BLaER1 (cell line): ENCODE results near the gene MKRN2OS.
A peak's percentile ranks its signal among the peaks of the same experiment; 100 is the strongest.
"Not testable (repeated sequence)": the region's sequence is repeated elsewhere in the genome, so short reads cannot be mapped to it uniquely, and the experiment has no call there.

Source experiments
- H3K27ac ChIP-seq: shearing (Covaris generic); formaldehyde crosslinking; 2 replicates; pipeline ENCODE4 v1.8.1; 2022
- H3K27me3 ChIP-seq: shearing (Covaris generic); formaldehyde crosslinking; 2 replicates; pipeline ENCODE4 v1.8.1; 2022
- H3K36me3 ChIP-seq: shearing (Covaris generic); formaldehyde crosslinking; 2 replicates; pipeline ENCODE4 v1.8.1; 2022
- H3K4me1 ChIP-seq: shearing (Covaris generic); formaldehyde crosslinking; 2 replicates; pipeline ENCODE4 v1.8.1; 2022
- H3K4me2 ChIP-seq: shearing (Covaris generic); formaldehyde crosslinking; 2 replicates; pipeline ENCODE4 v1.8.1; 2022
- H3K4me3 ChIP-seq: shearing (Covaris generic); formaldehyde crosslinking; 2 replicates; pipeline ENCODE4 v1.8.1; 2022
- H3K9ac ChIP-seq: shearing (Covaris generic); formaldehyde crosslinking; 2 replicates; pipeline ENCODE4 v1.8.1; 2022
- H3K9me3 ChIP-seq: shearing (Covaris generic); formaldehyde crosslinking; 2 replicates; pipeline ENCODE4 v1.8.1; 2022
- H4K20me1 ChIP-seq: shearing (Covaris generic); formaldehyde crosslinking; 2 replicates; pipeline ENCODE4 v1.8.1; 2022
- Cebpa-rat ChIP-seq: shearing (Covaris generic); IDR thresholded peaks from 2 replicates; pipeline ENCODE4 v1.8.1; 2022

MKRN2OS gene

DNA sequence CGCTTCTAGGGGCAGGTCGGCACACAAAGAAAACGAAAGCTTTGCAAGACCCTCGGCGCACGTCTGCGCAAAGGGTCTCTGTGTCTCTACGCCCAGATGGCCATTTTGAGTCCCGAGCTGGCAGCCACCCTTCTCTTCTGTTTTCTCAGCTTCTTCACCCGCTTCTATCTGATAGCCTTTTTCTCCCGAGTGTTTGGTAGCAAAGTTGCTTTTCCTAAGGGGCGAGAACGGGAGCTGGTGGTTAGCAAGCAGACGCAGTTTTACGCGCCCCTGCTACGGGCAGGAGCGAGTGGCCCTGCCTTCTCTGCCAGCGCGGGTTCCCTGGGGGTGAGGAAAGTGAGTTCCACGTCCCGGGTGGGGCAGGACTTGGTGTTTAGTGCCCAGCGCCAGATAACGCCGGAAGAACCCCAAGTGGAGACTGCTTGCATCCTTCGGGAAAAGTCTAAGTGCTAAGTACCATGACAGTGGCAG lies 8.7 kb upstream of the MKRN2OS start:
- H3K4me1 ChIP-seq, result peaks cover 26% of the 10 kb centered on the region
- peak overlapping the region; percentile 81 for H3K27ac ChIP-seq
- no peak for TF ChIP-seq Cebpa-rat
- H3K4me3 ChIP-seq, result peak overlapping the region; percentile 66
- peaks cover 19% of the 10 kb centered on the region for H4K20me1 ChIP-seq
- peak overlapping the region; percentile 79 for H3K4me2 ChIP-seq
- H3K9me3 ChIP-seq, result no peaks in the 10 kb centered on the region
- H3K27me3 ChIP-seq, result peaks cover 10% of the 10 kb centered on the region; the same call in 1 of the 2 replicates
- no peaks in the 10 kb centered on the region for H3K36me3 ChIP-seq
- H3K9ac ChIP-seq, result peak overlapping the region; percentile 79

DNA sequence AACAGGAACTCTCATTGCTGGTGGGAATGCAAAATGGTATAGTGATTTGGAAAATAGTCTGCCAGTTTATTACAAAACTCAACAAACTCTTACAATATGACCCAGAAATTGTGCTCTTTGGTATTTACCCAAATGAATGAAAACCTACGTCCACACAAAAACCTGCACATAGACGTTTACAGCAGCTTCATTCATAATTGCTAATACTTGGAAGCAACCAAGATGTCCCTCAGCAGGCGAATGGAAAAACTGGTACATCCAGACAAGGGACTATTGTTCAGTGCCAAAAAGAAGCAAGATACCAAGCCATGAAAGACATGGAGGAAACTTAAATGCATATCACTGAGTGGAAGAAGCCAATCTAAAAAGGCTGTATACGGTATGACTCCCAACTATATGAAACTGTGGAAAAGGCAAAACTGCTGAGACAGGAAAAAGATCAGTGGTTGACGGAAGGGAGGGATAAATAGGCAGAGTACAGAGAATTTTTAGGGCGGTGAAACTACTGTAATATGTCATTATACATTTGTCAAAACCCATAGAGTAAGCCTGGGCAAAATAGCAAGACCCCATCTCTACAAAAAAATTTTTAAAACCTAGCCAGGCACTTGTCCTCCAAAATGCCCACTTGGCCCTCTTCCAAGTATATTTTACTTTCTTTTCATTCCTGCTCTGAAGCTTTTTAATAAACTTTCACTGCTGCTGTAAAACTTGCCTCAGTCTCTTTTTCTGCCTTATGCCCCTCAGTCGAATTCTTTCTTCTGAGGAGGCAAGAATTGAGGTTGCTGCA lies 4.9 kb upstream of the MKRN2OS start:
- no peaks in the 10 kb centered on the region for H3K4me1 ChIP-seq
- no peaks in the 10 kb centered on the region for H3K9me3 ChIP-seq
- no peaks in the 10 kb centered on the region for H4K20me1 ChIP-seq
- H3K27ac ChIP-seq, result no peak overlapping the region
- no peak for TF ChIP-seq Cebpa-rat
- H3K36me3 ChIP-seq, result no peaks in the 10 kb centered on the region
- H3K27me3 ChIP-seq, result peaks cover 10% of the 10 kb centered on the region; the same call in 1 of the 2 replicates
- H3K9ac ChIP-seq, result no peak overlapping the region
- no peak overlapping the region for H3K4me3 ChIP-seq
- no peak overlapping the region for H3K4me2 ChIP-seq

DNA sequence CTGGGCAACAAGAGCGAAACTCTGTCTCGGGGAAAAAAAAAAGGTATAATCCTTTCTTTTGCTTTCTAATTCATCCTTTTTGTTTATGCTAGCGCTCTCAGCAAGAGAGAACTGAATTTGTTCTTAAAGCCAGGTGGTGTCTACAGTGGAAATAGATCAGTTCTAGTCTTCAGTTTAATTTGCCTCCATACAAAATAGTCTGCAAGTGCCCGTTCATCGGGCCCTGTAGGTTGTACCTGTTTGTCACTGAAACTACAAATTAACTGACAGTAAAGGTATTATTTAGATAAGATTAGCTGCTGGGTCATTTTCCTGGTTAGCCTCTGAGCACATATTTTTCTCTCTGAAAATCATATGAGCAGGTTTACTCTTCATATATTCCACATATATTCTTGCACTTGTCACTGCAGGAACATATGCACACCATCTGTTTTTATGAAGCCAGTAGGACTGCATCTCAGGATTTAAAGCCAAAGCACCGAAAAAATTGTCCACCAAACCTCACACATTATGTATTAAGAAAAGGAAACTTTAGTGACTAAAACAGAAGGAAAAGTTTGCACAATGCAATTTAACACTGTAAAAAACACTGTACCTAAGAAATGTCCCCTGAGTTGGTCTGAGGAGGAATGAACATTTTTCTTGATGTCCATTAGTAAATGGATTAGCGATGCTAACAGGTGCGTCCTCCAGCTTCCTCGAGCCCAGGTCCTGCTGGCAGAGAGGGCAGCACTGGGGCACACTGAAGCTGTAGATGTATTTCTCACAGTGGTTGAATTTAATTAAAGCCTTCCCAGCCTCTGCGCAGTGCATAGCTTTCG lies 437 bp downstream of the MKRN2OS start:
- no peaks in the 10 kb centered on the region for H3K27me3 ChIP-seq
- no peak overlapping the region for H3K4me2 ChIP-seq
- no peaks in the 10 kb centered on the region for H3K4me1 ChIP-seq
- H3K9ac ChIP-seq, result no peak overlapping the region
- H3K4me3 ChIP-seq, result no peak overlapping the region
- peaks cover 23% of the 10 kb centered on the region for H3K36me3 ChIP-seq
- no peak overlapping the region for H3K27ac ChIP-seq
- no peak for TF ChIP-seq Cebpa-rat
- no peaks in the 10 kb centered on the region for H3K9me3 ChIP-seq
- no peaks in the 10 kb centered on the region for H4K20me1 ChIP-seq

DNA sequence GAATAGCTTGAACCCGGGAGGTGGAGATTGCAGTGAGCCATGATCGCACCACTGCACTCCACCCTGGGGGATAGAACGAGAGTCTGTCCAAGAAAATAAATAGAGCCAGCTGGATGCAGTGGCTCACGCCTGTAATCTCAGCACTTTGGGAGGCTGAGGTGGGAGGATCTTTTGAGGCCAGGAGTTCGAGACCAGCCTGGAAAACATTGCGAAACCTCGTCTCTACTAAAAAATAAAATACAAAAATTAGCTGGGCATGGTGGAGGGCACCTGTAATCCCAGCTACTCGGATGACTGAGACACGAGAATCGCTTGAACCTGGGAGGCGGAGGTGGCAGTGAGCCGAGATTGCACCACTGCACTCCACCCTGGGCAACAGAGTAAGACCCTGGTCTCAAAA lies 1.8 kb downstream of the MKRN2OS start:
- peak; percentile 25; the same call in 1 of the 2 replicates for TF ChIP-seq Cebpa-rat

DNA sequence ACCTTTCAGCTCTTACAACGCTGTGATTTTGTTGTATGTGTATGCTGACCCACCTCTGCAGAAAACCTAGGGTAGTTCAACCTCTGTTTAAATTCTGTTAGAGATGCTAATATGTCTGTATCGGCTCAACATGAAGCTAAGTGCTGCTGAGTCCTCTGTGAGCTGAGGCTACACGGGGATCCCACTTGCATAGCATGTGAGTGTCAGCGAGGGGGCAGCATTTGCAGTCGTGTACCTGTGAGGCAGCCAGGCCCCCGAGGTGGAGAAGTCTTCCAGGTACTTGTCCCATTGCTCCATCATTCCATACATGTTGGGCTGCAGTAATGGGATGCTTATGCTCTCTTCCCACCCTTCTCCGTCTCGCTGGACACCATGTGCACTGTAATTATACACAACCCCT lies 3.7 kb downstream of the MKRN2OS start:
- Histone ChIP-seq H3K27ac (no peak overlapping the region), H3K9ac (no peak overlapping the region), H3K4me2 (no peak overlapping the region), H3K9me3 (no peaks in the 10 kb centered on the region), H3K4me3 (no peak overlapping the region), H4K20me1 (no peaks in the 10 kb centered on the region), H3K27me3 (no peaks in the 10 kb centered on the region), H3K4me1 (no peaks in the 10 kb centered on the region), H3K36me3 (peaks cover 32% of the 10 kb centered on the region)
- no peak for TF ChIP-seq Cebpa-rat

More for the DNA sequence above, 1.8 kb downstream of the MKRN2OS start:
- not testable (repeated sequence) for H3K27ac ChIP-seq, H3K4me3 ChIP-seq, H3K27me3 ChIP-seq, H3K4me2 ChIP-seq, H4K20me1 ChIP-seq, H3K9ac ChIP-seq, H3K4me1 ChIP-seq, H3K9me3 ChIP-seq
- peaks cover 32% of the 10 kb centered on the region for H3K36me3 ChIP-seq

DNA sequence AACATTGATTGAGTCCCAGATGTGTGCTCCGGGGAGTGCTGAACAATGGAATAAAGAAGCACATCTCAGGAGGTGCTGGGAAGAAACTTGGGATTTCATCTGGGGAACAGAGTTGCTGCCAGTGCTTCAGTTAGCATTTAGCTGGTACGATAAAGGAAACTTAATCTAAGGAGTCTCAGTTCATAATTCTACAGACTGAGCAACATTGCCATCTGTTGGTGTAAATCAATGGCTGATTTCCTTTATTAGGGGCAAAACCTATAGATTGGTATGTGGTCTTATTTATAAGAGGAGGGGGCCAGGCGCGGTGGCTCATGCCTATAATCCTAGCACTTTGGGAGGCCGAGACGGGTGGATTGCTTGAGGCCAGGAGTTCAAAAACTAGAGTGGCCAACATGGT lies 8.9 kb downstream of the MKRN2OS start:
- TF ChIP-seq Cebpa-rat, result no peak
- H3K36me3 ChIP-seq, result peaks cover 49% of the 10 kb centered on the region
- no peak overlapping the region for H3K27ac ChIP-seq
- H3K4me3 ChIP-seq, result no peak overlapping the region
- H3K4me1 ChIP-seq, result no peaks in the 10 kb centered on the region
- H3K27me3 ChIP-seq, result no peaks in the 10 kb centered on the region
- H3K9ac ChIP-seq, result no peak overlapping the region
- H3K9me3 ChIP-seq, result no peaks in the 10 kb centered on the region
- no peak overlapping the region for H3K4me2 ChIP-seq
- no peaks in the 10 kb centered on the region for H4K20me1 ChIP-seq

DNA sequence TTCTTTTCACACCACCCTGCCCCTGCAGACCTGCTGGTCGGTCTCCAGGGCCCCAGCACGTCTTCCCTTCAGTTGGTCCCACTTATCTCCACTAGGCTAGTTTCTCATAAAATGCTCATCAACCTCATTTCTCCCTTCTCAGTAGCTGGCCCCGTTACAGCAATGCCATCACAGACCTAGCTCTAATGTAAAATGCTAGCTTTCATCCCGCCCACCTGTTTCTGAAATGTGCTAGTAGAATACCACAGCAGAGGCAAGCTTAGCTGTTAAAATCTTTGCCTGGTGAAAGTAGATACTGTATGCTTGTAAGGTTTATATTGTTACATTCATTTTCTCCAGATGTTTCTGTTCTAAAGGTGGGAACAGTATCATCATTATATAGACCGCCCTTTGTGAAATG lies 13.1 kb downstream of the MKRN2OS start:
- Histone ChIP-seq H3K4me2 (no peak overlapping the region), H3K9me3 (no peaks in the 10 kb centered on the region), H3K4me1 (no peaks in the 10 kb centered on the region), H4K20me1 (no peaks in the 10 kb centered on the region), H3K4me3 (no peak overlapping the region), H3K27me3 (no peaks in the 10 kb centered on the region), H3K9ac (no peak overlapping the region), H3K27ac (no peak overlapping the region), H3K36me3 (peaks cover 72% of the 10 kb centered on the region)
- TF ChIP-seq Cebpa-rat, result no peak

DNA sequence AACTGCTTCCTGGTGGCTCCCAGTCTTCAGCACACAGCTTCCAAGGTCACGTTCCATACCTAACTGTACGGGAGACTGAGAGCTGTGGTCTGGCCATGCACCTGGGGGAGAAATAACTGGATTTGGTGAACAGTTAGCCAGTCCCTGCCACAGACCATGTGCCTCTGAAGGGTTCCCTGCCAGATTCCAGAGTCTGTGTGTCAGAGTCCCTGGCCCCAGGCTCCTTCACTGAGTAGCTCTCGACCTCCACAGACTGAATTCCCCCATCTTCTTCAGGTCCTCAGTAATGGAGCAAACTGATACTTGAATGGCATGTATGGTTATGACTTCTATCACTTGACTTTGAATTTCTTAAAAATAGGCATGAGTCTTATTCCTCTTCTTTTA lies 17.5 kb downstream of the MKRN2OS start:
- H3K4me2 ChIP-seq, result no peak overlapping the region
- H4K20me1 ChIP-seq, result 0 out of 2 replicates have a peak, but pooled peaks cover 5% of the 10 kb centered on the region
- no peaks in the 10 kb centered on the region for H3K4me1 ChIP-seq
- no peak overlapping the region for H3K9ac ChIP-seq
- no peaks in the 10 kb centered on the region for H3K27me3 ChIP-seq
- no peaks in the 10 kb centered on the region for H3K9me3 ChIP-seq
- peaks cover 100% of the 10 kb centered on the region for H3K36me3 ChIP-seq
- H3K27ac ChIP-seq, result no peak overlapping the region
- H3K4me3 ChIP-seq, result no peak overlapping the region
- TF ChIP-seq Cebpa-rat, result no peak

DNA sequence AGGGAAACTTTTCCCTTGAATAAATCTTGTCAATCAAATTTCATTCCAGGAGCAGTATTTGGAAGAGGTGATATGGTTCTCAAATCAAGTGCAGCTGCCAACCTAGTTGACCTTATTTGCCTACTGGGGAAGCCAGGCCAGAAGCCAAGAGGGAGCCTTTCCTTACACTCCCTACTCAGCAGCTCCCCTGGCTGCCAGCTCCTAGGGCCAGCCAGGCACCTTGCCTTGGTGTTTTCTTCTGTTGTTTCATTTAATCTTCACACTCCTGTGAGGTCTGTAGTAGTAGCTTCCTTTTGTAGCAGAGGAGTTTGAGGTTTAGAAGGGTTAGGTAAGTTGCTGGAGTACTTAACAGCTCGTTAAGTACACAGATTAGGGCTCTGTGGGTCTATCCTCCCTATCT lies 22.6 kb downstream of the MKRN2OS start:
- no peak overlapping the region for H3K4me3 ChIP-seq
- H3K9me3 ChIP-seq, result no peaks in the 10 kb centered on the region
- peaks cover 7% of the 10 kb centered on the region; the same call in 1 of the 2 replicates for H4K20me1 ChIP-seq
- H3K4me2 ChIP-seq, result no peak overlapping the region
- TF ChIP-seq Cebpa-rat, result no peak
- H3K4me1 ChIP-seq, result no peaks in the 10 kb centered on the region
- H3K27ac ChIP-seq, result no peak overlapping the region
- H3K27me3 ChIP-seq, result no peaks in the 10 kb centered on the region
- peaks cover 95% of the 10 kb centered on the region for H3K36me3 ChIP-seq
- H3K9ac ChIP-seq, result no peak overlapping the region

DNA sequence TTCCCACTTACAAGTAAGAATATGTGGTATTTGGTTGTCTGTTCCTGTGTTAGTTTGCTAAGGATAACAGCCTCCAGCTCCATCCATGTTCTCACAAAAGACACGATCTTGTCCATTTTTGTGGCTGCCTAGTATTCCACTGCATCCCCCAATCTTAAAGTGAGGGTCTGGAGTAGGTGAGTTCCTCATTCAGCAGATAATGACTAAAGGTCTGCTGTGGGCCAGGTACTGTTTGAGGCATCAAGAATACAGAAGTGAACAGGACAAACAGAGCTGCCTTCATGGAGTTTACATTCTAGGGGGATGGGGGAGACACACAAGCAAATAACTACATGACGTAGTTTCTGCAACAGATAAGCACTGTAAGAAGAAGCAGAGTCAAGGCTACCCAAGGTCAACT lies 24.3 kb downstream of the MKRN2OS start:
- Histone ChIP-seq H3K9ac (no peak overlapping the region), H3K4me3 (no peak overlapping the region), H3K4me2 (no peak overlapping the region), H3K27me3 (no peaks in the 10 kb centered on the region), H4K20me1 (peaks cover 6% of the 10 kb centered on the region; the same call in 1 of the 2 replicates), H3K36me3 (peaks cover 81% of the 10 kb centered on the region), H3K27ac (no peak overlapping the region), H3K9me3 (no peaks in the 10 kb centered on the region), H3K4me1 (no peaks in the 10 kb centered on the region)
- TF ChIP-seq Cebpa-rat, result no peak
